ENCODE data around the gene TP53BP2.

The TP53BP2 gene

GRCh38 chr1:223763881-223764280, 81.9 kb downstream of the TP53BP2 start:
- no peak for DNase-seq

GRCh38 chr1:223763251-223763650, 82.5 kb downstream of the TP53BP2 start:
- no peak for DNase-seq

GRCh38 chr1:223761411-223761810, 84.3 kb downstream of the TP53BP2 start:
- DNase-seq, result no peak

- DNase-seq, result no peak
These were observed 84.9 kb downstream of the TP53BP2 start for GRCh38 chr1:223760833-223761232.

GRCh38 chr1:223759273-223759672, 86.5 kb downstream of the TP53BP2 start:
- no peak for DNase-seq

- no peak for DNase-seq
These were observed 87.0 kb downstream of the TP53BP2 start for GRCh38 chr1:223758734-223759133.

- DNase-seq, result no peak
These were observed 88.7 kb downstream of the TP53BP2 start for GRCh38 chr1:223756806-223757700.

GRCh38 chr1:223755992-223756775, 89.6 kb downstream of the TP53BP2 start:
- no peak for DNase-seq

GRCh38 chr1:223755432-223755792, 90.3 kb downstream of the TP53BP2 start:
- DNase-seq, result no peak

- DNase-seq, result no peak
These were observed 90.9 kb downstream of the TP53BP2 start for GRCh38 chr1:223754681-223755431.

- no peak for DNase-seq
These were observed 92.8 kb downstream of the TP53BP2 start for GRCh38 chr1:223752721-223753515.

GRCh38 chr1:223751696-223752095, 94.1 kb downstream of the TP53BP2 start:
- DNase-seq, result no peak

GRCh38 chr1:223750730-223751570, 94.8 kb downstream of the TP53BP2 start:
- DNase-seq, result no peak

GRCh38 chr1:223748773-223749733, 96.7 kb downstream of the TP53BP2 start:
- DNase-seq, result peak; percentile 47

- no peak for DNase-seq
These were observed 97.4 kb downstream of the TP53BP2 start for GRCh38 chr1:223748405-223748772.

- DNase-seq, result no peak
These were observed 97.9 kb downstream of the TP53BP2 start for GRCh38 chr1:223747838-223748335.

GRCh38 chr1:223745731-223746130, 100.0 kb downstream of the TP53BP2 start:
- no peak for DNase-seq

- no peak for DNase-seq
These were observed 102.8 kb downstream of the TP53BP2 start for GRCh38 chr1:223742856-223743517.

- no peak for DNase-seq
These were observed 103.9 kb downstream of the TP53BP2 start for GRCh38 chr1:223741861-223742260.

Measured in effector CD8-positive, alpha-beta T cell (primary cell).